WERI-Rb-1 (cell line): ENCODE measurements around the gene ATG10.

Experiments
- DNase-seq: peaks from one replicate; pipeline ENCODE4 v3.0.0-alpha.2; 2020
- H3K27ac ChIP-seq: fragments of 250-450 bp; sonication (Bioruptor Pico); 2 replicates; pipeline ENCODE4 v1.5.1; 2020; ENCODE audit warnings: mild to moderate bottlenecking, moderate library complexity
- H3K27me3 ChIP-seq: fragments of 250-450 bp; sonication (Bioruptor Pico); 2 replicates; pipeline ENCODE4 v1.5.1; 2021; ENCODE audit warnings: mild to moderate bottlenecking, low read depth, moderate library complexity; ENCODE audit not compliant: insufficient read depth, severe bottlenecking
- H3K36me3 ChIP-seq: fragments of 250-450 bp; sonication (Bioruptor Pico); 2 replicates; pipeline ENCODE4 v1.5.1; 2020; ENCODE audit warnings: mild to moderate bottlenecking, moderate library complexity
- H3K4me3 ChIP-seq: 2 replicates; pipeline ENCODE4 v1.5.1; 2011; ENCODE audit warnings: low read depth, mild to moderate bottlenecking, control low read depth, low read length
- H3K9me3 ChIP-seq: fragments of 250-450 bp; sonication (Bioruptor Pico); 2 replicates; pipeline ENCODE4 v1.5.1; 2021; ENCODE audit warnings: mild to moderate bottlenecking, moderate library complexity; ENCODE audit not compliant: severe bottlenecking
- TF ChIP-seq, protein P1 (sequence below): IDR thresholded peaks from 2 replicates; pipeline ENCODE4 v1.5.1; 2011; ENCODE audit warnings: low read depth, mild to moderate bottlenecking, control low read depth, inconsistent platforms, low read length

ATG10 gene

GRCh38 chr5:82165740-82166530 lies 194.1 kb downstream of the ATG10 start:
- Histone ChIP-seq H3K27ac (peak overlapping the region; percentile 62), H3K4me3 (no peak overlapping the region), H3K36me3 (no peaks in the 10 kb centered on the region), H3K27me3 (no peaks in the 10 kb centered on the region), H3K9me3 (no peaks in the 10 kb centered on the region)
- DNase-seq: peak; percentile 71
- TF ChIP-seq, protein P1, sequence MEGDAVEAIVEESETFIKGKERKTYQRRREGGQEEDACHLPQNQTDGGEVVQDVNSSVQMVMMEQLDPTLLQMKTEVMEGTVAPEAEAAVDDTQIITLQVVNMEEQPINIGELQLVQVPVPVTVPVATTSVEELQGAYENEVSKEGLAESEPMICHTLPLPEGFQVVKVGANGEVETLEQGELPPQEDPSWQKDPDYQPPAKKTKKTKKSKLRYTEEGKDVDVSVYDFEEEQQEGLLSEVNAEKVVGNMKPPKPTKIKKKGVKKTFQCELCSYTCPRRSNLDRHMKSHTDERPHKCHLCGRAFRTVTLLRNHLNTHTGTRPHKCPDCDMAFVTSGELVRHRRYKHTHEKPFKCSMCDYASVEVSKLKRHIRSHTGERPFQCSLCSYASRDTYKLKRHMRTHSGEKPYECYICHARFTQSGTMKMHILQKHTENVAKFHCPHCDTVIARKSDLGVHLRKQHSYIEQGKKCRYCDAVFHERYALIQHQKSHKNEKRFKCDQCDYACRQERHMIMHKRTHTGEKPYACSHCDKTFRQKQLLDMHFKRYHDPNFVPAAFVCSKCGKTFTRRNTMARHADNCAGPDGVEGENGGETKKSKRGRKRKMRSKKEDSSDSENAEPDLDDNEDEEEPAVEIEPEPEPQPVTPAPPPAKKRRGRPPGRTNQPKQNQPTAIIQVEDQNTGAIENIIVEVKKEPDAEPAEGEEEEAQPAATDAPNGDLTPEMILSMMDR: peak; percentile 78

DNA sequence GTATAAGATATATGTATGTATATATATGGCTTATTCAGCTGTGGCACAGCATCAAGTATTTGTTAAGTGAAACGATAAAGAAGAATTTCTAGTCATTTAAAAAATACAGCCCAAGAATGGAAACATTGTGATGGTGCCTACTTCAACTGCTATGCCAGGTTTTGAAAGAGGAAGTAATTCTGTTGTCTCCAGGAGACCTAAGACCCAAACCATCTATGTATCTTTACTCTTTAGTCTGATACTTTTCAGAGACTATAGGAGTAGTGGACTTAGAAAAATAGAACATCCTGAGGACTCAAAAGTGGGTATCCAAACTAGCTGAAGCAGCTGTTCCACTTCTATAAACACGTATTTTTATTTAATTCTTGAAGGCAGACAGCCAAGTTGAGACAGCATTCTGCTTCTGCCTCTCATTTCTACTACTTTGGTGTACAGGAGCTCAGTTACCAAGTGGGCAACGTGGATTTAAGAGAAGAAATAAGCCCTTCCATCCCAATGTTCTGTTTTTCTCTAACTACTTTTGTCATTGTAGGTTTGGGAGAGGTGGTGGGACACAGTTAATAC lies 195.6 kb downstream of the ATG10 start:
- TF ChIP-seq, protein P1: no peak
- Histone ChIP-seq H3K36me3 (no peaks in the 10 kb centered on the region), H3K27me3 (no peaks in the 10 kb centered on the region), H3K9me3 (no peaks in the 10 kb centered on the region), H3K27ac (no peak overlapping the region), H3K4me3 (no peak overlapping the region)
- DNase-seq: no peak

DNA sequence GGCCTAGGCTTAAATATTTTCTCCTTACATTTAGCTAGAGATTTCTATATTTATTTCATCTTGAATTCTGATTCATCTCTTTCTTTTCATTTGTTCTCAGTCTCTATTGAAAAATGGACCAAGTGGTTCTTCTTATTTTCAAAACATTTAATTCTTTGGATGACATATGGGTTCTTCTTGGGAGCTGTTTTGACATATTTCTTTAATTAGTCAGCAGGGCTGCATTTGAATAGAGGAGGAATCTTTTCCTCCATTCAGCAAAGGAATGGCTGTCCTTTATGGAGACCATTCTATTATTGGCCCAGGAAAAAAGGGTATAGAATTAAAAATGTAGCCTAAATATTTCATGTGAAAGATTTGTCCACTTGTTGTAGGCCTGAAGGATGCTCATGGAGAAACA lies 196.5 kb downstream of the ATG10 start:
- Histone ChIP-seq H3K27me3 (no peaks in the 10 kb centered on the region), H3K9me3 (no peaks in the 10 kb centered on the region), H3K36me3 (no peaks in the 10 kb centered on the region), H3K4me3 (no peak overlapping the region), H3K27ac (no peak overlapping the region)
- DNase-seq: no peak
- TF ChIP-seq, protein P1: no peak

DNA sequence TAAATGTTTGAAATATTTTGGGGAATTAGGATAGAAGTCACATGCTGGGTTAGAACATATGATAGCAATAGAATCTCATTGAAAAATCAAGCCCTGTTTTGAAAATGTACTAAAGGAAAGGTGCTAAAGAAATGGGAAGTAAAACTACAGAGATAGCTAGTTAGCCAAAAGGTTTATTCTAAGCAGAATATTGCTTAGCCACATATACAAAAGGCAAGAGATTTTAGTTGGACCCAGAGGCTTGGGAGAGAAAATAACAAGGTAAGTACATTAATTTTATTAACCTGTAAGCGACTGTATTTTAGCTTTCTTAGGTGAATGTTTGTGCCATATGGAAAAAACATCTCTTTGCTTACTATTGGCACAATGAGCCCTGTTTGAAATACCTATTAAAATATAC lies 198.1 kb downstream of the ATG10 start:
- Histone ChIP-seq H3K4me3 (no peak overlapping the region), H3K27me3 (no peaks in the 10 kb centered on the region), H3K27ac (no peak overlapping the region), H3K36me3 (no peaks in the 10 kb centered on the region), H3K9me3 (no peaks in the 10 kb centered on the region)
- DNase-seq: no peak
- TF ChIP-seq, protein P1: no peak

- no peaks in the 10 kb centered on the region for H3K36me3 ChIP-seq
- H3K9me3 ChIP-seq: no peaks in the 10 kb centered on the region
- no peak overlapping the region for H3K4me3 ChIP-seq
- peak; percentile 79 for DNase-seq
- no peaks in the 10 kb centered on the region for H3K27me3 ChIP-seq
- TF ChIP-seq, protein P1: peak; percentile 70
- H3K27ac ChIP-seq: no peak overlapping the region
These were observed 202.5 kb downstream of the ATG10 start for GRCh38 chr5:82174128-82174918.
